Measurements from ENCODE around the gene CNIH3.

DNA sequence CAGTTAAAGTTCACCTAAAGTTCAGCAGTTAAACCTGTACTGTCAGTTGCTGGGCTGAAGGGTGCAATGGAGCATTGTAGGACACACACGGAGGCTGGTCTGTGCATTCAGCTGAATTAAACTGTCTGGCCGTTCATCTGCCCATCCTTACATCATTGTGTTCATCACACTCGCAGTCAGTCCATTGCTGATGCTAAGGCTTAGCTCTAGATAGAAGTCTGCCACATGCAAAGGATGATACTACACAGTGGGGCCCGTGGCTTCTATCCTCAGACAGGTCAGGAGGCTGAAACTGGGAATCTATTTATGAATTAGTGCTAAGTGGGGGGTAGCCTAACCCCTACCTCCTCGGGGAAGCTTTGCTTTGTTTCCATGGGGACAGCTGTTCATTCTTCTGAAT, 60.4 kb downstream of the CNIH3 start:
- TF ChIP-seq, protein P1, sequence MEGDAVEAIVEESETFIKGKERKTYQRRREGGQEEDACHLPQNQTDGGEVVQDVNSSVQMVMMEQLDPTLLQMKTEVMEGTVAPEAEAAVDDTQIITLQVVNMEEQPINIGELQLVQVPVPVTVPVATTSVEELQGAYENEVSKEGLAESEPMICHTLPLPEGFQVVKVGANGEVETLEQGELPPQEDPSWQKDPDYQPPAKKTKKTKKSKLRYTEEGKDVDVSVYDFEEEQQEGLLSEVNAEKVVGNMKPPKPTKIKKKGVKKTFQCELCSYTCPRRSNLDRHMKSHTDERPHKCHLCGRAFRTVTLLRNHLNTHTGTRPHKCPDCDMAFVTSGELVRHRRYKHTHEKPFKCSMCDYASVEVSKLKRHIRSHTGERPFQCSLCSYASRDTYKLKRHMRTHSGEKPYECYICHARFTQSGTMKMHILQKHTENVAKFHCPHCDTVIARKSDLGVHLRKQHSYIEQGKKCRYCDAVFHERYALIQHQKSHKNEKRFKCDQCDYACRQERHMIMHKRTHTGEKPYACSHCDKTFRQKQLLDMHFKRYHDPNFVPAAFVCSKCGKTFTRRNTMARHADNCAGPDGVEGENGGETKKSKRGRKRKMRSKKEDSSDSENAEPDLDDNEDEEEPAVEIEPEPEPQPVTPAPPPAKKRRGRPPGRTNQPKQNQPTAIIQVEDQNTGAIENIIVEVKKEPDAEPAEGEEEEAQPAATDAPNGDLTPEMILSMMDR (conservative IDR thresholded peaks at IDR 0.05) = no peak
- TF ChIP-seq ZFX (IDR thresholded peaks at IDR 0.05) = no peak

Data from C4-2B (cell line).